Sigmoid colon (tissue), 4 donors: ENCODE data around the gene FABP2.

ENCODE experiments used
- CTCF ChIP-seq, 4 experiments: fragments of 450-650 bp in 3 of 4; fragments of 200-600 bp in 1 of 4; IDR thresholded peaks; one replicate each; pipeline ENCODE4 v1.5.1; 2016 to 2019; ENCODE audit warnings: antibody characterized with exemption in 4 of 4, mild to moderate bottlenecking in 3 of 4, moderate library complexity in 2 of 4
- EP300 ChIP-seq, 4 donors: sonication (generic); formaldehyde crosslinking; IDR thresholded peaks; one replicate each; pipeline ENCODE4 v1.6.1; 2017; ENCODE audit warnings: antibody characterized with exemption in 4 of 4
- POLR2A ChIP-seq, 2 donors: fragments of 450-650 bp; IDR thresholded peaks; one replicate each; pipeline ENCODE4 v1.6.1; 2016; ENCODE audit warnings: antibody characterized with exemption in 2 of 2, mild to moderate bottlenecking in 2 of 2, moderate library complexity in 2 of 2
- POLR2AphosphoS5 ChIP-seq, 4 donors: sonication (generic); formaldehyde crosslinking; IDR thresholded peaks; one replicate each; pipeline ENCODE4 v1.6.1; 2017; ENCODE audit warnings: antibody characterized with exemption in 4 of 4

GRCh38 chr4:119317990-119318389 lies 3.9 kb downstream of the FABP2 start:
- TF ChIP-seq CTCF (IDR thresholded peaks at IDR 0.05) (no peak), POLR2A (IDR thresholded peaks at IDR 0.05) (no peak), POLR2AphosphoS5 (IDR thresholded peaks at IDR 0.05) (no peak), EP300 (IDR thresholded peaks at IDR 0.05) (no peak)
